Activated B cell treated with CpG ODN at 0.5 μM for 24 hours (primary cell): ENCODE results near the gene GNB2. TPM values are rescaled to one million over a fixed set of nuclear protein-coding genes. Genes with fewer than 3 reads are reported as not detected.
A peak's percentile ranks its signal among the peaks of the same experiment; 100 is the strongest.

ENCODE experiments used
- ATAC-seq: fragments of 200-7000 bp; cut with Tn5 transposase; one replicate; pipeline ENCODE4 v1.10.0; 2021; ENCODE audit warnings: low read depth, mild to moderate bottlenecking, moderate library complexity
- CTCF ChIA-PET: fragments of 350-600 bp; sonication (Branson Sonifier 250); formaldehyde crosslinking; loops from one replicate; lab custom pipeline; 2021; ENCODE audit warnings: antibody characterized with exemption; lab: Charles Lee
- POLR2A ChIA-PET: fragments of 350-600 bp; sonication (Branson Sonifier 250); formaldehyde crosslinking; loops from one replicate; lab custom pipeline; 2021; ENCODE audit warnings: antibody characterized with exemption; lab: Charles Lee
- DNase-seq: peaks from one replicate; pipeline ENCODE4 v3.0.0; 2022
- H3K27ac Mint-ChIP-seq: one replicate; pipeline ENCODE4 v1.8.0; 2020; ENCODE audit warnings: mixed read lengths
- H3K27me3 Mint-ChIP-seq: one replicate; pipeline ENCODE4 v1.8.0; 2021; ENCODE audit warnings: mixed read lengths
- H3K36me3 Mint-ChIP-seq: one replicate; pipeline ENCODE4 v1.8.0; 2021; ENCODE audit warnings: low read depth, mixed read lengths
- H3K4me1 Mint-ChIP-seq: one replicate; pipeline ENCODE4 v1.8.0; 2021; ENCODE audit warnings: mixed read lengths
- H3K4me3 Mint-ChIP-seq: one replicate; pipeline ENCODE4 v1.8.0; 2020; ENCODE audit warnings: mild to moderate bottlenecking, mixed read lengths
- H3K9me3 Mint-ChIP-seq: one replicate; pipeline ENCODE4 v1.8.0; 2020; ENCODE audit warnings: mixed read lengths
- CTCF ChIP-seq: fragments of 200-600 bp; IDR thresholded peaks from one replicate; pipeline ENCODE4 v1.8.0; 2022; ENCODE audit warnings: antibody characterized with exemption, mild to moderate bottlenecking
- intact Hi-C: fragments of 100-400 bp; cut with micrococcal nuclease; formaldehyde crosslinking; loops from one replicate; pipeline ENCODE4 v1.15.1; 2024
- total RNA-seq: library from RNA; stranded (reverse); gene quantifications from 2 replicates; pipeline ENCODE4 v1.2.3, GENCODE V29; 2022

Gene GNB2
- total RNA-seq, 1 donor from 2014 or later = 132 TPM

- no peaks in the 10 kb centered on the region for H3K36me3 Mint-ChIP-seq
- ATAC-seq = no peak
- no peak for TF ChIP-seq CTCF
Measured at GRCh38 chr7:100639995-100640516, 33.5 kb upstream of the GNB2 start.

GRCh38 chr7:100640517-100641440, 32.8 kb upstream of the GNB2 start:
- no peak for TF ChIP-seq CTCF
- intact Hi-C loops = no loop called here
- H3K4me3 Mint-ChIP-seq = no peak overlapping the region
- H3K4me1 Mint-ChIP-seq = peaks cover 9% of the 10 kb centered on the region
- H3K9me3 Mint-ChIP-seq = no peaks in the 10 kb centered on the region
- no peak for ATAC-seq
- no peak overlapping the region for H3K27ac Mint-ChIP-seq
- ChIA-PET POLR2A (no interaction called here), CTCF (no interaction called here)
- H3K36me3 Mint-ChIP-seq = no peaks in the 10 kb centered on the region
- peaks cover 11% of the 10 kb centered on the region for H3K27me3 Mint-ChIP-seq
- DNase-seq = no peak

More at GRCh38 chr7:100639995-100640516, 33.5 kb upstream of the GNB2 start:
- Mint-ChIP-seq H3K4me3 (no peak overlapping the region), H3K27me3 (peaks cover 6% of the 10 kb centered on the region), H3K4me1 (peaks cover 9% of the 10 kb centered on the region), H3K27ac (no peak overlapping the region), H3K9me3 (no peaks in the 10 kb centered on the region)
- ChIA-PET POLR2A (interaction anchor here (0.7 kb wide), 1 partner anchor 23 kb away, joined by 3 read pairs; no protein-coding TSS in a partner anchor), CTCF (no interaction called here)
- intact Hi-C loops = no loop called here
- DNase-seq = no peak

- intact Hi-C loops = no loop called here
- ChIA-PET POLR2A (interaction anchor here (0.5 kb wide), 1 partner anchor 276 kb away, joined by 3 read pairs; no protein-coding TSS in a partner anchor), CTCF (no interaction called here)
- Mint-ChIP-seq H3K4me1 (peaks cover 9% of the 10 kb centered on the region), H3K27me3 (peaks cover 17% of the 10 kb centered on the region), H3K9me3 (no peaks in the 10 kb centered on the region), H3K4me3 (no peak within 1 kb of the TSS), H3K36me3 (no peaks in the 10 kb centered on the region), H3K27ac (no peak within 1 kb of the TSS)
- DNase-seq (no peak), ATAC-seq (no peak)
- TF ChIP-seq CTCF = no peak
Measured at GRCh38 chr7:100641463-100641859, 32.1 kb upstream of the GNB2 start, which contains the start of gene TFR2. TFR2 (minus strand) TSS chr7:100641552; CDS start chr7:100641509, 43 bp downstream.

GRCh38 chr7:100641860-100642533, 31.5 kb upstream of the GNB2 start:
- ATAC-seq (peak; percentile 28), DNase-seq (no peak)
- TF ChIP-seq CTCF = no peak
- POLR2A ChIA-PET = interaction anchor here (0.5 kb wide), 2 partner anchors 59 to 277 kb away, joined by 3 to 10 read pairs; no protein-coding TSS in a partner anchor
- CTCF ChIA-PET = no interaction called here
- Mint-ChIP-seq H3K4me1 (peaks cover 9% of the 10 kb centered on the region), H3K27me3 (peaks cover 17% of the 10 kb centered on the region), H3K4me3 (no peak overlapping the region), H3K9me3 (no peaks in the 10 kb centered on the region), H3K36me3 (no peaks in the 10 kb centered on the region), H3K27ac (no peak overlapping the region)
- intact Hi-C loops = no loop called here

GRCh38 chr7:100642534-100642907, 31.0 kb upstream of the GNB2 start:
- Mint-ChIP-seq H3K4me1 (peaks cover 9% of the 10 kb centered on the region), H3K36me3 (no peaks in the 10 kb centered on the region), H3K9me3 (no peaks in the 10 kb centered on the region), H3K4me3 (no peak overlapping the region), H3K27ac (no peak overlapping the region), H3K27me3 (peaks cover 19% of the 10 kb centered on the region)
- ATAC-seq (peak; percentile 93), DNase-seq (peak; percentile 34)
- ChIA-PET POLR2A (interaction anchor here (0.5 kb wide), 1 partner anchor 58 kb away, joined by 10 read pairs; no protein-coding TSS in a partner anchor), CTCF (no interaction called here)
- TF ChIP-seq CTCF = no peak
- intact Hi-C loops = no loop called here
